GM23338 (cell line): ENCODE data around the gene TMEM245. TPM values are rescaled to one million over a fixed set of nuclear protein-coding genes. Genes with fewer than 3 reads are reported as not detected.
A peak's percentile ranks its signal among the peaks of the same experiment; 100 is the strongest.

ENCODE experiments used
- ATAC-seq: fragments of 200-7000 bp; cut with Tn5 transposase; 3 replicates; pipeline ENCODE4 v1.9.1; 2020
- DNase-seq: peaks from one replicate; pipeline ENCODE4 v3.0.0-alpha.2; 2015; ENCODE audit warnings: low spot score
- H2AFZ ChIP-seq: fragments of 200-600 bp; sonication (generic); 2 replicates; pipeline ENCODE4 v1.8.0; 2016; ENCODE audit warnings: antibody characterized with exemption, mild to moderate bottlenecking, moderate library complexity
- H3F3A ChIP-seq: fragments of 200-600 bp; sonication (generic); replicated peaks from 2 replicates; pipeline ENCODE4 v1.8.0; 2017; ENCODE audit warnings: antibody characterized with exemption, mixed run types, low read depth
- H3K27ac ChIP-seq: fragments of 200-600 bp; sonication (generic); 2 replicates; pipeline ENCODE4 v1.6.1; 2016; ENCODE audit warnings: low read depth
- H3K27me3 ChIP-seq: fragments of 200-600 bp; sonication (generic); 2 replicates; pipeline ENCODE4 v1.8.0; 2016; ENCODE audit warnings: mild to moderate bottlenecking, mixed run types, moderate library complexity; ENCODE audit not compliant: insufficient read depth
- H3K36me3 ChIP-seq: fragments of 200-600 bp; sonication (generic); 2 replicates; pipeline ENCODE4 v1.8.0; 2016; ENCODE audit warnings: mild to moderate bottlenecking; ENCODE audit not compliant: insufficient read depth
- H3K4me1 ChIP-seq: fragments of 200-600 bp; sonication (generic); 2 replicates; pipeline ENCODE4 v1.8.0; 2016; ENCODE audit warnings: mild to moderate bottlenecking, moderate library complexity; ENCODE audit not compliant: insufficient read depth
- H3K4me2 ChIP-seq: fragments of 200-600 bp; sonication (generic); 2 replicates; pipeline ENCODE4 v1.7.1; 2017; ENCODE audit warnings: mixed run types
- H3K4me3 ChIP-seq: fragments of 200-600 bp; sonication (generic); 2 replicates; pipeline ENCODE4 v1.6.1; 2016; ENCODE audit warnings: mixed run types
- H3K79me2 ChIP-seq: fragments of 200-600 bp; sonication (generic); replicated peaks from 2 replicates; pipeline ENCODE4 v1.8.0; 2017; ENCODE audit warnings: mild to moderate bottlenecking; ENCODE audit not compliant: insufficient read depth
- H3K9me2 ChIP-seq: fragments of 200-600 bp; sonication (generic); 2 replicates; pipeline ENCODE4 v1.8.0; 2017; ENCODE audit not compliant: insufficient read depth
- H4K20me1 ChIP-seq: fragments of 200-600 bp; sonication (generic); replicated peaks from 2 replicates; pipeline ENCODE4 v1.8.0; 2017; ENCODE audit warnings: mild to moderate bottlenecking; ENCODE audit not compliant: insufficient read depth
- H3K27ac Mint-ChIP-seq: 2 replicates; pipeline ENCODE4 v1.8.0; 2020; ENCODE audit warnings: inconsistent platforms, mild to moderate bottlenecking, moderate library complexity, mixed read lengths
- H3K27me3 Mint-ChIP-seq: 3 replicates; pipeline ENCODE4 v1.8.0; 2022; ENCODE audit warnings: low read depth, mild to moderate bottlenecking, moderate library complexity, mixed read lengths, inconsistent platforms; ENCODE audit not compliant: insufficient read depth, poor library complexity
- H3K36me3 Mint-ChIP-seq: 3 replicates; pipeline ENCODE4 v1.8.0; 2021; ENCODE audit warnings: low read depth, mild to moderate bottlenecking, inconsistent platforms, moderate library complexity, mixed read lengths
- H3K4me1 Mint-ChIP-seq: 3 replicates; pipeline ENCODE4 v1.8.0; 2020; ENCODE audit warnings: mild to moderate bottlenecking, inconsistent platforms, mixed read lengths
- H3K4me3 Mint-ChIP-seq: 3 replicates; pipeline ENCODE4 v1.8.0; 2021; ENCODE audit warnings: moderate library complexity, mild to moderate bottlenecking, inconsistent platforms, mixed read lengths
- H3K9me3 Mint-ChIP-seq: 3 replicates; pipeline ENCODE4 v1.8.0; 2020; ENCODE audit warnings: moderate library complexity, mild to moderate bottlenecking, inconsistent platforms, mixed read lengths
- CREB1 ChIP-seq: fragments of 250-450 bp; sonication (Bioruptor Pico); IDR thresholded peaks from 2 replicates; pipeline ENCODE4 v1.5.0; 2020; ENCODE audit warnings: low read depth, mild to moderate bottlenecking, moderate library complexity
- EZH2 ChIP-seq: fragments of 200-600 bp; sonication (generic); IDR thresholded peaks from one replicate; pipeline ENCODE4 v1.8.0; 2017; ENCODE audit warnings: antibody characterized with exemption, mild to moderate bottlenecking, low read depth; ENCODE audit not compliant: unreplicated experiment
- EZH2phosphoT487 ChIP-seq: fragments of 200-600 bp; sonication (generic); IDR thresholded peaks from one replicate; pipeline ENCODE4 v1.8.1; 2018; ENCODE audit warnings: antibody characterized with exemption; ENCODE audit not compliant: unreplicated experiment
- JUNB ChIP-seq: IDR thresholded peaks from one replicate; pipeline ENCODE4 v1.6.1; 2016; ENCODE audit warnings: antibody characterized with exemption; ENCODE audit not compliant: unreplicated experiment
- NANOG ChIP-seq: IDR thresholded peaks from 2 replicates; pipeline ENCODE4 v1.6.1; 2016; ENCODE audit warnings: antibody characterized with exemption, borderline replicate concordance
- POLR2AphosphoS5 ChIP-seq: IDR thresholded peaks from 2 replicates; pipeline ENCODE4 v1.6.1; 2016; ENCODE audit warnings: antibody characterized with exemption, low read depth
- STAT1 ChIP-seq: IDR thresholded peaks from one replicate; pipeline ENCODE4 v1.6.1; 2016; ENCODE audit warnings: antibody characterized with exemption; ENCODE audit not compliant: unreplicated experiment
- ZNF114 ChIP-seq: fragments of 250-450 bp; sonication (Bioruptor Pico); IDR thresholded peaks from 2 replicates; pipeline ENCODE4 v1.5.0; 2020; ENCODE audit warnings: mild to moderate bottlenecking, moderate library complexity
- ZNF331 ChIP-seq: fragments of 250-450 bp; sonication (Bioruptor Pico); IDR thresholded peaks from 2 replicates; pipeline ENCODE4 v1.5.0; 2020; ENCODE audit warnings: low read depth, mild to moderate bottlenecking, moderate library complexity
- polyA plus RNA-seq: library from polyadenylated mRNA; unstranded; fragments of >200 nt; fragmentation: Nextera tagmentation; extraction: Ambion mirVana; gene quantifications from 2 replicates; pipeline ENCODE4 v1.2.1, GENCODE V29; 2016
- total RNA-seq: library from RNA; depleted of rRNA; stranded (reverse); fragments of >200 nt; shearing (Covaris generic); gene quantifications from 2 replicates; pipeline ENCODE4 v1.2.3, GENCODE V29; 2014
- TF ChIP-seq, protein P1 (sequence below), 2 experiments: fragments of 200-600 bp in 1 of 2; sonication (generic) in 1 of 2; conservative IDR thresholded peaks; 2 replicates each; pipeline versions ENCODE4 v1.5.1 to v1.6.1; 2016 to 2017; ENCODE audit warnings: antibody characterized with exemption in 2 of 2, low read depth in 2 of 2, mild to moderate bottlenecking in 2 of 2, moderate library complexity in 1 of 2
- TF ChIP-seq, protein P2 (sequence below): fragments of 250-450 bp; sonication (Bioruptor Pico); IDR thresholded peaks from 2 replicates; pipeline ENCODE4 v1.5.0; 2020; ENCODE audit warnings: mild to moderate bottlenecking, moderate library complexity
- TF ChIP-seq, protein P3 (sequence below): IDR thresholded peaks from 2 replicates; pipeline ENCODE4 v1.6.1; 2016; ENCODE audit warnings: antibody characterized with exemption
- TF ChIP-seq, protein P4 (sequence below): IDR thresholded peaks from one replicate; pipeline ENCODE4 v1.6.1; 2018; ENCODE audit warnings: antibody characterized with exemption; ENCODE audit not compliant: unreplicated experiment

Gene TMEM245
- total and polyA plus RNA-seq, 2 experiments from 2014 or later: 17.3 to 64.1 TPM

DNA sequence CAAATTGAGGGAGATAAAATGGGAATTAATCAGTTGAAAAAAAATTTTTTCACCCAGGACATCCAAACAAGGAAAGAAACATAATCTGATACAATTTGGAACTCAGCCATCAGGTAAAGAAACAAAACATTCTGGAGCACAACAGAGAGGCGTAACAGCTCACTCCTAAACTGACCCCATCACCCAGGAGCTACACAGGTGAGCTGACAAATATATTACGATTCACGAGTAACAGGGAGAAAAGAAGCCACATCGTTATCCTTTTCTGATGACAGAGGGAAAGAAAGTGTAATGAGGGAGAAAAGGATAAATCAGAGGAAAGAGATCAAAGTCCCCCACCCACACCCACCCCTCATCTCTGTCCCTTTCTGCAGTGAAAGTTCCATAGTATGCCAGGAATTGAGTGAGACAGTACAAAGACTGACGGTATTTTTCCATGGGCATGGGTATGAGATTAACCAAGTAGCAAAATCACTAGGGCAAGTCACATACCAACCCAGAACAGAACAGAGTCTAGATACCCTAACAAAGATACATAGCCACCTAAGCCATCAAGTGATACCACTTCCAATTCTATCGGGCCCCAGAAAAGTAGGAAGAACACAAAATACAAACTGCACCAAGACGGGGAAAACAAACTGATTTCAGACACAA, 45.4 kb downstream of the TMEM245 start:
- no peak overlapping the region for H3K4me3 Mint-ChIP-seq
- H3K36me3 Mint-ChIP-seq: peaks cover 37% of the 10 kb centered on the region
- Histone ChIP-seq H3K79me2 (no peaks in the 10 kb centered on the region), H2AFZ (no peak overlapping the region), H4K20me1 (peaks cover 5% of the 10 kb centered on the region), H3K9me2 (no peaks in the 10 kb centered on the region), H3K4me1 (no peaks in the 10 kb centered on the region), H3K36me3 (peaks cover 49% of the 10 kb centered on the region), H3K4me2 (no peak overlapping the region), H3F3A (no peaks in the 10 kb centered on the region; the same call in 1 of the 2 replicates), H3K4me3 (no peak overlapping the region), H3K27me3 (no peaks in the 10 kb centered on the region), H3K27ac (peak overlapping the region; percentile 47; the same call in 1 of the 2 replicates)
- TF ChIP-seq, protein P1, sequence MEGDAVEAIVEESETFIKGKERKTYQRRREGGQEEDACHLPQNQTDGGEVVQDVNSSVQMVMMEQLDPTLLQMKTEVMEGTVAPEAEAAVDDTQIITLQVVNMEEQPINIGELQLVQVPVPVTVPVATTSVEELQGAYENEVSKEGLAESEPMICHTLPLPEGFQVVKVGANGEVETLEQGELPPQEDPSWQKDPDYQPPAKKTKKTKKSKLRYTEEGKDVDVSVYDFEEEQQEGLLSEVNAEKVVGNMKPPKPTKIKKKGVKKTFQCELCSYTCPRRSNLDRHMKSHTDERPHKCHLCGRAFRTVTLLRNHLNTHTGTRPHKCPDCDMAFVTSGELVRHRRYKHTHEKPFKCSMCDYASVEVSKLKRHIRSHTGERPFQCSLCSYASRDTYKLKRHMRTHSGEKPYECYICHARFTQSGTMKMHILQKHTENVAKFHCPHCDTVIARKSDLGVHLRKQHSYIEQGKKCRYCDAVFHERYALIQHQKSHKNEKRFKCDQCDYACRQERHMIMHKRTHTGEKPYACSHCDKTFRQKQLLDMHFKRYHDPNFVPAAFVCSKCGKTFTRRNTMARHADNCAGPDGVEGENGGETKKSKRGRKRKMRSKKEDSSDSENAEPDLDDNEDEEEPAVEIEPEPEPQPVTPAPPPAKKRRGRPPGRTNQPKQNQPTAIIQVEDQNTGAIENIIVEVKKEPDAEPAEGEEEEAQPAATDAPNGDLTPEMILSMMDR (conservative IDR thresholded peaks at IDR 0.05; ENCODE audit: low read depth in 2 of 2): no peak
- TF ChIP-seq POLR2AphosphoS5 (no peak), NANOG (no peak), EZH2 (no peak), CREB1 (CRISPR knock-in tag) (no peak), JUNB (no peak), STAT1 (no peak), ZNF114 (CRISPR knock-in tag) (no peak), EZH2phosphoT487 (no peak), ZNF331 (CRISPR knock-in tag) (no peak)
- TF ChIP-seq, protein P2, sequence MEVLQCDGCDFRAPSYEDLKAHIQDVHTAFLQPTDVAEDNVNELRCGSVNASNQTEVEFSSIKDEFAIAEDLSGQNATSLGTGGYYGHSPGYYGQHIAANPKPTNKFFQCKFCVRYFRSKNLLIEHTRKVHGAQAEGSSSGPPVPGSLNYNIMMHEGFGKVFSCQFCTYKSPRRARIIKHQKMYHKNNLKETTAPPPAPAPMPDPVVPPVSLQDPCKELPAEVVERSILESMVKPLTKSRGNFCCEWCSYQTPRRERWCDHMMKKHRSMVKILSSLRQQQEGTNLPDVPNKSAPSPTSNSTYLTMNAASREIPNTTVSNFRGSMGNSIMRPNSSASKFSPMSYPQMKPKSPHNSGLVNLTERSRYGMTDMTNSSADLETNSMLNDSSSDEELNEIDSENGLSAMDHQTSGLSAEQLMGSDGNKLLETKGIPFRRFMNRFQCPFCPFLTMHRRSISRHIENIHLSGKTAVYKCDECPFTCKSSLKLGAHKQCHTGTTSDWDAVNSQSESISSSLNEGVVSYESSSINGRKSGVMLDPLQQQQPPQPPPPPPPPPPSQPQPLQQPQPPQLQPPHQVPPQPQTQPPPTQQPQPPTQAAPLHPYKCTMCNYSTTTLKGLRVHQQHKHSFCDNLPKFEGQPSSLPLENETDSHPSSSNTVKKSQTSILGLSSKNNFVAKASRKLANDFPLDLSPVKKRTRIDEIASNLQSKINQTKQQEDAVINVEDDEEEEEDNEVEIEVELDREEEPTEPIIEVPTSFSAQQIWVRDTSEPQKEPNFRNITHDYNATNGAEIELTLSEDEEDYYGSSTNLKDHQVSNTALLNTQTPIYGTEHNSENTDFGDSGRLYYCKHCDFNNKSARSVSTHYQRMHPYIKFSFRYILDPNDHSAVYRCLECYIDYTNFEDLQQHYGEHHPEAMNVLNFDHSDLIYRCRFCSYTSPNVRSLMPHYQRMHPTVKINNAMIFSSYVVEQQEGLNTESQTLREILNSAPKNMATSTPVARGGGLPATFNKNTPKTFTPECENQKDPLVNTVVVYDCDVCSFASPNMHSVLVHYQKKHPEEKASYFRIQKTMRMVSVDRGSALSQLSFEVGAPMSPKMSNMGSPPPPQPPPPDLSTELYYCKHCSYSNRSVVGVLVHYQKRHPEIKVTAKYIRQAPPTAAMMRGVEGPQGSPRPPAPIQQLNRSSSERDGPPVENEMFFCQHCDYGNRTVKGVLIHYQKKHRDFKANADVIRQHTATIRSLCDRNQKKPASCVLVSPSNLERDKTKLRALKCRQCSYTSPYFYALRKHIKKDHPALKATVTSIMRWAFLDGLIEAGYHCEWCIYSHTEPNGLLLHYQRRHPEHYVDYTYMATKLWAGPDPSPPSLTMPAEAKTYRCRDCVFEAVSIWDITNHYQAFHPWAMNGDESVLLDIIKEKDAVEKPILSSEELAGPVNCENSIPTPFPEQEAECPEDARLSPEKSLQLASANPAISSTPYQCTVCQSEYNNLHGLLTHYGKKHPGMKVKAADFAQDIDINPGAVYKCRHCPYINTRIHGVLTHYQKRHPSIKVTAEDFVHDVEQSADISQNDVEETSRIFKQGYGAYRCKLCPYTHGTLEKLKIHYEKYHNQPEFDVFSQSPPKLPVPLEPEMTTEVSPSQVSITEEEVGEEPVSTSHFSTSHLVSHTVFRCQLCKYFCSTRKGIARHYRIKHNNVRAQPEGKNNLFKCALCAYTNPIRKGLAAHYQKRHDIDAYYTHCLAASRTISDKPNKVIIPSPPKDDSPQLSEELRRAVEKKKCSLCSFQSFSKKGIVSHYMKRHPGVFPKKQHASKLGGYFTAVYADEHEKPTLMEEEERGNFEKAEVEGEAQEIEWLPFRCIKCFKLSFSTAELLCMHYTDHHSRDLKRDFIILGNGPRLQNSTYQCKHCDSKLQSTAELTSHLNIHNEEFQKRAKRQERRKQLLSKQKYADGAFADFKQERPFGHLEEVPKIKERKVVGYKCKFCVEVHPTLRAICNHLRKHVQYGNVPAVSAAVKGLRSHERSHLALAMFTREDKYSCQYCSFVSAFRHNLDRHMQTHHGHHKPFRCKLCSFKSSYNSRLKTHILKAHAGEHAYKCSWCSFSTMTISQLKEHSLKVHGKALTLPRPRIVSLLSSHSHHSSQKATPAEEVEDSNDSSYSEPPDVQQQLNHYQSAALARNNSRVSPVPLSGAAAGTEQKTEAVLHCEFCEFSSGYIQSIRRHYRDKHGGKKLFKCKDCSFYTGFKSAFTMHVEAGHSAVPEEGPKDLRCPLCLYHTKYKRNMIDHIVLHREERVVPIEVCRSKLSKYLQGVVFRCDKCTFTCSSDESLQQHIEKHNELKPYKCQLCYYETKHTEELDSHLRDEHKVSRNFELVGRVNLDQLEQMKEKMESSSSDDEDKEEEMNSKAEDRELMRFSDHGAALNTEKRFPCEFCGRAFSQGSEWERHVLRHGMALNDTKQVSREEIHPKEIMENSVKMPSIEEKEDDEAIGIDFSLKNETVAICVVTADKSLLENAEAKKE (CRISPR knock-in tag): no peak
- TF ChIP-seq, protein P3, sequence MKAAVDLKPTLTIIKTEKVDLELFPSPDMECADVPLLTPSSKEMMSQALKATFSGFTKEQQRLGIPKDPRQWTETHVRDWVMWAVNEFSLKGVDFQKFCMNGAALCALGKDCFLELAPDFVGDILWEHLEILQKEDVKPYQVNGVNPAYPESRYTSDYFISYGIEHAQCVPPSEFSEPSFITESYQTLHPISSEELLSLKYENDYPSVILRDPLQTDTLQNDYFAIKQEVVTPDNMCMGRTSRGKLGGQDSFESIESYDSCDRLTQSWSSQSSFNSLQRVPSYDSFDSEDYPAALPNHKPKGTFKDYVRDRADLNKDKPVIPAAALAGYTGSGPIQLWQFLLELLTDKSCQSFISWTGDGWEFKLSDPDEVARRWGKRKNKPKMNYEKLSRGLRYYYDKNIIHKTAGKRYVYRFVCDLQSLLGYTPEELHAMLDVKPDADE: no peak
- TF ChIP-seq, protein P4, sequence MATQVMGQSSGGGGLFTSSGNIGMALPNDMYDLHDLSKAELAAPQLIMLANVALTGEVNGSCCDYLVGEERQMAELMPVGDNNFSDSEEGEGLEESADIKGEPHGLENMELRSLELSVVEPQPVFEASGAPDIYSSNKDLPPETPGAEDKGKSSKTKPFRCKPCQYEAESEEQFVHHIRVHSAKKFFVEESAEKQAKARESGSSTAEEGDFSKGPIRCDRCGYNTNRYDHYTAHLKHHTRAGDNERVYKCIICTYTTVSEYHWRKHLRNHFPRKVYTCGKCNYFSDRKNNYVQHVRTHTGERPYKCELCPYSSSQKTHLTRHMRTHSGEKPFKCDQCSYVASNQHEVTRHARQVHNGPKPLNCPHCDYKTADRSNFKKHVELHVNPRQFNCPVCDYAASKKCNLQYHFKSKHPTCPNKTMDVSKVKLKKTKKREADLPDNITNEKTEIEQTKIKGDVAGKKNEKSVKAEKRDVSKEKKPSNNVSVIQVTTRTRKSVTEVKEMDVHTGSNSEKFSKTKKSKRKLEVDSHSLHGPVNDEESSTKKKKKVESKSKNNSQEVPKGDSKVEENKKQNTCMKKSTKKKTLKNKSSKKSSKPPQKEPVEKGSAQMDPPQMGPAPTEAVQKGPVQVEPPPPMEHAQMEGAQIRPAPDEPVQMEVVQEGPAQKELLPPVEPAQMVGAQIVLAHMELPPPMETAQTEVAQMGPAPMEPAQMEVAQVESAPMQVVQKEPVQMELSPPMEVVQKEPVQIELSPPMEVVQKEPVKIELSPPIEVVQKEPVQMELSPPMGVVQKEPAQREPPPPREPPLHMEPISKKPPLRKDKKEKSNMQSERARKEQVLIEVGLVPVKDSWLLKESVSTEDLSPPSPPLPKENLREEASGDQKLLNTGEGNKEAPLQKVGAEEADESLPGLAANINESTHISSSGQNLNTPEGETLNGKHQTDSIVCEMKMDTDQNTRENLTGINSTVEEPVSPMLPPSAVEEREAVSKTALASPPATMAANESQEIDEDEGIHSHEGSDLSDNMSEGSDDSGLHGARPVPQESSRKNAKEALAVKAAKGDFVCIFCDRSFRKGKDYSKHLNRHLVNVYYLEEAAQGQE: no peak
- ATAC-seq (no peak), DNase-seq (no peak)
- H3K27me3 Mint-ChIP-seq: no peaks in the 10 kb centered on the region
- no peaks in the 10 kb centered on the region for H3K4me1 Mint-ChIP-seq
- no peaks in the 10 kb centered on the region for H3K9me3 Mint-ChIP-seq
- H3K27ac Mint-ChIP-seq: no peak overlapping the region
